ENCODE results near the gene CD74.

CD74 gene

GRCh38 chr5:150406723-150407095 is 6.0 kb downstream of the CD74 start:
- H3K9me3 ChIP-seq (ENCODE audit: low read length) = no peaks in the 10 kb centered on the region
- no peaks in the 10 kb centered on the region for H3K27me3 ChIP-seq (ENCODE audit: control insufficient read depth in 1 of 2, insufficient read depth in 2 of 2, low read length in 2 of 2)
- H3K4me1 ChIP-seq (ENCODE audit: insufficient read depth, low read length) = peaks cover 13% of the 10 kb centered on the region
- peaks cover 13% of the 10 kb centered on the region for H3K36me3 ChIP-seq (ENCODE audit: insufficient read depth, low read length)
- no peak overlapping the region for H3K4me3 ChIP-seq (ENCODE audit: low read depth in 1 of 2, low read length in 2 of 2)
- no peak overlapping the region for H3K9ac ChIP-seq (ENCODE audit: low read length)
- H3K27ac ChIP-seq (ENCODE audit: low read depth, low read length) = no peak overlapping the region

GRCh38 chr5:150406103-150406722 is 6.5 kb downstream of the CD74 start:
- Histone ChIP-seq H3K27me3 (ENCODE audit: control insufficient read depth in 1 of 2, insufficient read depth in 2 of 2, low read length in 2 of 2) (no peaks in the 10 kb centered on the region), H3K4me1 (ENCODE audit: insufficient read depth, low read length) (peaks cover 13% of the 10 kb centered on the region), H3K9me3 (ENCODE audit: low read length) (no peaks in the 10 kb centered on the region), H3K4me3 (ENCODE audit: low read depth in 1 of 2, low read length in 2 of 2) (no peak overlapping the region), H3K27ac (ENCODE audit: low read depth, low read length) (no peak overlapping the region), H3K36me3 (ENCODE audit: insufficient read depth, low read length) (peaks cover 13% of the 10 kb centered on the region), H3K9ac (ENCODE audit: low read length) (no peak overlapping the region)

GRCh38 chr5:150404941-150405816 is 7.5 kb downstream of the CD74 start:
- H3K9me3 ChIP-seq (ENCODE audit: low read length) = no peaks in the 10 kb centered on the region
- H3K4me3 ChIP-seq (ENCODE audit: low read depth in 1 of 2, low read length in 2 of 2) = no peak overlapping the region
- H3K9ac ChIP-seq (ENCODE audit: low read length) = no peak overlapping the region
- H3K27me3 ChIP-seq (ENCODE audit: control insufficient read depth in 1 of 2, insufficient read depth in 2 of 2, low read length in 2 of 2) = no peaks in the 10 kb centered on the region
- H3K27ac ChIP-seq (ENCODE audit: low read depth, low read length) = no peak overlapping the region
- H3K36me3 ChIP-seq (ENCODE audit: insufficient read depth, low read length) = peaks cover 23% of the 10 kb centered on the region
- peaks cover 4% of the 10 kb centered on the region for H3K4me1 ChIP-seq (ENCODE audit: insufficient read depth, low read length)

GRCh38 chr5:150404535-150404934 is 8.2 kb downstream of the CD74 start:
- Histone ChIP-seq H3K9ac (ENCODE audit: low read length) (no peak overlapping the region), H3K27ac (ENCODE audit: low read depth, low read length) (no peak overlapping the region), H3K4me1 (ENCODE audit: insufficient read depth, low read length) (no peaks in the 10 kb centered on the region), H3K36me3 (ENCODE audit: insufficient read depth, low read length) (peaks cover 30% of the 10 kb centered on the region), H3K4me3 (ENCODE audit: low read depth in 1 of 2, low read length in 2 of 2) (no peak overlapping the region), H3K9me3 (ENCODE audit: low read length) (no peaks in the 10 kb centered on the region), H3K27me3 (ENCODE audit: control insufficient read depth in 1 of 2, insufficient read depth in 2 of 2, low read length in 2 of 2) (no peaks in the 10 kb centered on the region)

- H3K4me3 ChIP-seq (ENCODE audit: low read depth in 1 of 2, low read length in 2 of 2) = no peak overlapping the region
- H3K4me1 ChIP-seq (ENCODE audit: insufficient read depth, low read length) = no peaks in the 10 kb centered on the region
- no peaks in the 10 kb centered on the region for H3K27me3 ChIP-seq (ENCODE audit: control insufficient read depth in 1 of 2, insufficient read depth in 2 of 2, low read length in 2 of 2)
- no peak overlapping the region for H3K9ac ChIP-seq (ENCODE audit: low read length)
- H3K27ac ChIP-seq (ENCODE audit: low read depth, low read length) = no peak overlapping the region
- H3K9me3 ChIP-seq (ENCODE audit: low read length) = no peaks in the 10 kb centered on the region
- peaks cover 33% of the 10 kb centered on the region for H3K36me3 ChIP-seq (ENCODE audit: insufficient read depth, low read length)
Observed at GRCh38 chr5:150404121-150404520, 8.6 kb downstream of the CD74 start.

GRCh38 chr5:150402901-150403342 is 9.8 kb downstream of the CD74 start:
- Histone ChIP-seq H3K27me3 (ENCODE audit: control insufficient read depth in 1 of 2, insufficient read depth in 2 of 2, low read length in 2 of 2) (no peaks in the 10 kb centered on the region), H3K27ac (ENCODE audit: low read depth, low read length) (no peak overlapping the region), H3K4me1 (ENCODE audit: insufficient read depth, low read length) (no peaks in the 10 kb centered on the region), H3K9me3 (ENCODE audit: low read length) (no peaks in the 10 kb centered on the region), H3K36me3 (ENCODE audit: insufficient read depth, low read length) (peaks cover 38% of the 10 kb centered on the region), H3K9ac (ENCODE audit: low read length) (no peak overlapping the region), H3K4me3 (ENCODE audit: low read depth in 1 of 2, low read length in 2 of 2) (no peak overlapping the region)

- H3K27me3 ChIP-seq (ENCODE audit: control insufficient read depth in 1 of 2, insufficient read depth in 2 of 2, low read length in 2 of 2) = no peaks in the 10 kb centered on the region
- H3K36me3 ChIP-seq (ENCODE audit: insufficient read depth, low read length) = peaks cover 43% of the 10 kb centered on the region
- no peaks in the 10 kb centered on the region for H3K9me3 ChIP-seq (ENCODE audit: low read length)
- H3K4me1 ChIP-seq (ENCODE audit: insufficient read depth, low read length) = no peaks in the 10 kb centered on the region
- no peak overlapping the region for H3K9ac ChIP-seq (ENCODE audit: low read length)
- H3K4me3 ChIP-seq (ENCODE audit: low read depth in 1 of 2, low read length in 2 of 2) = no peak overlapping the region
- H3K27ac ChIP-seq (ENCODE audit: low read depth, low read length) = no peak overlapping the region
Observed at GRCh38 chr5:150402229-150402773, 10.4 kb downstream of the CD74 start.

- no peaks in the 10 kb centered on the region for H3K4me1 ChIP-seq (ENCODE audit: insufficient read depth, low read length)
- peaks cover 47% of the 10 kb centered on the region for H3K36me3 ChIP-seq (ENCODE audit: insufficient read depth, low read length)
- no peaks in the 10 kb centered on the region for H3K9me3 ChIP-seq (ENCODE audit: low read length)
- H3K4me3 ChIP-seq (ENCODE audit: low read depth in 1 of 2, low read length in 2 of 2) = no peak overlapping the region
- H3K27me3 ChIP-seq (ENCODE audit: control insufficient read depth in 1 of 2, insufficient read depth in 2 of 2, low read length in 2 of 2) = no peaks in the 10 kb centered on the region
- H3K9ac ChIP-seq (ENCODE audit: low read length) = no peak overlapping the region
- H3K27ac ChIP-seq (ENCODE audit: low read depth, low read length) = no peak overlapping the region
Observed at GRCh38 chr5:150401376-150402228, 11.1 kb downstream of the CD74 start.

- Histone ChIP-seq H3K27me3 (ENCODE audit: control insufficient read depth in 1 of 2, insufficient read depth in 2 of 2, low read length in 2 of 2) (no peaks in the 10 kb centered on the region), H3K9me3 (ENCODE audit: low read length) (no peaks in the 10 kb centered on the region), H3K27ac (ENCODE audit: low read depth, low read length) (no peak overlapping the region), H3K36me3 (ENCODE audit: insufficient read depth, low read length) (peaks cover 48% of the 10 kb centered on the region), H3K4me1 (ENCODE audit: insufficient read depth, low read length) (no peaks in the 10 kb centered on the region), H3K4me3 (ENCODE audit: low read depth in 1 of 2, low read length in 2 of 2) (no peak overlapping the region), H3K9ac (ENCODE audit: low read length) (no peak overlapping the region)
Observed at GRCh38 chr5:150401076-150401375, 11.7 kb downstream of the CD74 start.

- Histone ChIP-seq H3K36me3 (ENCODE audit: insufficient read depth, low read length) (peaks cover 52% of the 10 kb centered on the region), H3K9me3 (ENCODE audit: low read length) (no peaks in the 10 kb centered on the region), H3K4me1 (ENCODE audit: insufficient read depth, low read length) (no peaks in the 10 kb centered on the region), H3K27ac (ENCODE audit: low read depth, low read length) (no peak overlapping the region), H3K27me3 (ENCODE audit: control insufficient read depth in 1 of 2, insufficient read depth in 2 of 2, low read length in 2 of 2) (no peaks in the 10 kb centered on the region), H3K9ac (ENCODE audit: low read length) (no peak overlapping the region), H3K4me3 (ENCODE audit: low read depth in 1 of 2, low read length in 2 of 2) (no peak overlapping the region)
Observed at GRCh38 chr5:150400316-150401075, 12.2 kb downstream of the CD74 start.
